ENCODE results near the gene CEP120. TPM values are rescaled to one million over a fixed set of nuclear protein-coding genes. Genes with fewer than 3 reads are reported as not detected.

The CEP120 gene
- total RNA-seq, 4 donors from 2014 or later = 14.3 to 24.1 (median 15.8) TPM

DNA sequence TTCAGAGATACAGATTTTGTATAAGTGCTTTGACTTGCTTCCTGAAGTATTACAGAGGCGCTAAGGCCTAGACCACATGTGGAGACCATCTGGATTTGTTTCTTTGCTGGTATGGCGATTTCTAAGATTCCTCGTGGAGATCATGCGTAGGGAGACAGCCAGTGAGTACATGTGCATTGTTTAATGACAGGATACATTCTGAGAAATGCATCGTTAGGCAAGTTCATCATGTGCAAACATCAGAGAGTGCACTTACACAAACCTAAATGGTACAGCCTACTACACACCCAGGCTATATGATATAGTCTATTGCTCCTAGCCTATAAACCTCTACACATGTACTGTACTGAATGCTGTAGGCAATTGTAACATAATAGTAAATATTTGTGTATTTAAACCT lies 16.5 kb upstream of the CEP120 start:
- Histone ChIP-seq H3K9me3 (no peaks in the 10 kb centered on the region), H3K27ac (replicated peaks in 1 of 4) (no peak overlapping the region), H3K4me1 (no peaks in the 10 kb centered on the region), H3K4me3 (no peak overlapping the region), H3K36me3 (no peaks in the 10 kb centered on the region), H3K27me3 (no peaks in the 10 kb centered on the region)
- DNase-seq (ENCODE audit: extremely low spot score) = no peak
- TF ChIP-seq POLR2AphosphoS5 (IDR thresholded peaks at IDR 0.05) (no peak), EP300 (IDR thresholded peaks at IDR 0.05) (no peak), POLR2A (IDR thresholded peaks at IDR 0.05; ENCODE audit: low read depth) (no peak), CTCF (IDR thresholded peaks at IDR 0.05) (no peak)
- 83% methylated on average over 5 of the region's 5 CpGs for WGBS
- intact Hi-C loops (cut with DNase I) = no loop called here

DNA sequence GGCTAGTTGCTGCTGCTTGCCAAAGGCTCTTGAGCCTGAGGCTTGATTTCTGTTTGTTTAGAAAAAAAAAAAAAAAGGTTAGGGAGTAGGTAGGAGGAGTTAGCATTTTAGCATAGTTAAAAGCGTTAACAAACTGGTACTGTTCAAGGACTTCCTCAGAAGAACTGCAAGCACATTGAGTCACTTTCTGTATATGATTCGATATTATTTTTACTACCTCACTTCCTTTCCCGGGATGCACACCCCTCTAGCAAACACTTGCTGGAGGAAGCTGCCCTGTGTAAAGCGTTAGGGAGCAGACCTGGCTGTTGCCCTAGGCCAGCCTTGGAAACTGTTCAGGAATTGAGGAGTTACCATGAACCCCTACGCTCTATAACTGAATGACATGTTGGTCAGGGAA lies 15.7 kb upstream of the CEP120 start:
- TF ChIP-seq POLR2A (IDR thresholded peaks at IDR 0.05; ENCODE audit: low read depth) (no peak), CTCF (IDR thresholded peaks at IDR 0.05) (no peak), POLR2AphosphoS5 (IDR thresholded peaks at IDR 0.05) (no peak)
- intact Hi-C loops (cut with DNase I) = no loop called here
- WGBS = 76% methylated on average over 5 of the region's 5 CpGs

GRCh38 chr5:123438244-123438643 lies 15.0 kb upstream of the CEP120 start:
- no peaks in the 10 kb centered on the region for H3K4me1 ChIP-seq
- H3K27ac ChIP-seq (replicated peaks in 1 of 4) = no peak overlapping the region
- H3K4me3 ChIP-seq = no peak overlapping the region
- TF ChIP-seq CTCF (IDR thresholded peaks at IDR 0.05) (no peak), EP300 (IDR thresholded peaks at IDR 0.05) (no peak), POLR2AphosphoS5 (IDR thresholded peaks at IDR 0.05) (no peak), POLR2A (IDR thresholded peaks at IDR 0.05; ENCODE audit: low read depth) (no peak)
- intact Hi-C loops (cut with DNase I) = no loop called here
- no peaks in the 10 kb centered on the region for H3K27me3 ChIP-seq
- WGBS = 89% methylated on average over 2 of the region's 2 CpGs
- DNase-seq (ENCODE audit: extremely low spot score) = no peak
- no peaks in the 10 kb centered on the region for H3K9me3 ChIP-seq
- H3K36me3 ChIP-seq = no peaks in the 10 kb centered on the region

More for the DNA sequence above, 15.7 kb upstream of the CEP120 start:
- Histone ChIP-seq H3K27ac (replicated peaks in 1 of 4) (no peak overlapping the region), H3K9me3 (no peaks in the 10 kb centered on the region), H3K27me3 (no peaks in the 10 kb centered on the region), H3K36me3 (no peaks in the 10 kb centered on the region), H3K4me3 (no peak overlapping the region), H3K4me1 (no peaks in the 10 kb centered on the region)
- DNase-seq (ENCODE audit: extremely low spot score) = no peak

GRCh38 chr5:123436201-123436600 lies 13.0 kb upstream of the CEP120 start:
- Histone ChIP-seq H3K27me3 (no peaks in the 10 kb centered on the region), H3K36me3 (no peaks in the 10 kb centered on the region), H3K9me3 (no peaks in the 10 kb centered on the region), H3K4me3 (no peak overlapping the region), H3K4me1 (no peaks in the 10 kb centered on the region), H3K27ac (replicated peaks in 1 of 4) (no peak overlapping the region)
- DNase-seq (ENCODE audit: extremely low spot score) = no peak
- TF ChIP-seq EP300 (IDR thresholded peaks at IDR 0.05) (no peak), POLR2A (IDR thresholded peaks at IDR 0.05; ENCODE audit: low read depth) (no peak), POLR2AphosphoS5 (IDR thresholded peaks at IDR 0.05) (no peak), CTCF (IDR thresholded peaks at IDR 0.05) (no peak)
- 86% methylated on average over 1 of the region's 1 CpG for WGBS
- intact Hi-C loops (cut with DNase I) = no loop called here

DNA sequence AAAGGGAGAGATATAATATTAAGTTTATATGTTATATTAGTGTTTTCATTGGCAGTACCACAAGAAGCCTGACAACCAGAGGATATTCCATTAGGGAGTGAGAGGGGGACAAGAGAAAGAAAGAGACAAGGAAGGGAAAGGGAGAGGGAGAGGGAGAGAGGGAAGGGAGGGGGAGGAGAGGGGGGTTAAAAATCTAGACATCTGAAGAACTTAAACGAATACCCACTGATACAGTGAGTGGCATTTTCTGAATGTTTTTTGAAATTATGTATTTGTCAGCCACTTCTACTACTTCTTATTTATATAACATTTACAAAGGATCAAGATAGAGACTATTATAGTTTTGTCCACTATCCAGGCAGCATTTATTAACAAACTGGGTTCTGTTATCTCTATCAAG lies 11.6 kb upstream of the CEP120 start:
- no peaks in the 10 kb centered on the region for H3K27me3 ChIP-seq
- 79% methylated on average over 1 of the region's 1 CpG for WGBS
- H3K9me3 ChIP-seq = no peaks in the 10 kb centered on the region
- H3K27ac ChIP-seq (replicated peaks in 1 of 4) = no peak overlapping the region
- H3K36me3 ChIP-seq = no peaks in the 10 kb centered on the region
- no peaks in the 10 kb centered on the region for H3K4me1 ChIP-seq
- intact Hi-C loops (cut with DNase I) = no loop called here
- no peak for TF ChIP-seq CTCF (IDR thresholded peaks at IDR 0.05)
- no peak overlapping the region for H3K4me3 ChIP-seq
- no peak for DNase-seq (ENCODE audit: extremely low spot score)

Measured in esophagus muscularis mucosa (tissue), 4 donors.